Melanocyte of skin (primary cell): Measurements from ENCODE around the gene BLID. TPM values are rescaled to one million over a fixed set of nuclear protein-coding genes. Genes with fewer than 3 reads are reported as not detected.

Experiments used
- small RNA-seq, 2 donors: library from RNA; depleted of rRNA; stranded (forward); fragments of <200 nt; gene quantifications; one replicate each; pipeline ENCODE3, GENCODE V24; 2012
- total RNA-seq, 2 donors: library from RNA; depleted of rRNA; stranded (reverse); fragments of >200 nt; gene quantifications; 2 replicates each; pipeline ENCODE4 v1.2.3, GENCODE V29; 2012

The BLID gene
- 1 to 10 TPM in 1 of 2 donors, under 1 TPM in 1; 0.34 to 2.3 TPM for total RNA-seq

GRCh38 chr11:122115524-122116379 lies at the start of gene BLID:
TSS of gene BLID (minus strand) at chr11:122116215. CDS start at chr11:122115922, 293 bp downstream.

Small RNA genes within 50 kb of the gene (small RNA-seq; reads per million reads assigned to genes)
- gene MIR100 (7,585 to 13,814 reads per million in 2 donors), gene MIR125B1 (6.1 to 10.6 reads per million in 2 donors), gene MIRLET7A2 (38.9 to 42.5 reads per million in 2 donors)
